GM21447 (cell line): ENCODE measurements around the gene KHNYN.
"Not testable (repeated sequence)": the region's sequence is repeated elsewhere in the genome, so short reads cannot be mapped to it uniquely, and the experiment has no call there.

Source experiments
- ATAC-seq: cut with Tn5 transposase; IDR thresholded peaks from one replicate; pipeline ENCODE4 v1.9.1; 2021; ENCODE audit not compliant: unreplicated experiment

KHNYN gene

GRCh38 chr14:24465805-24466204, 36.1 kb downstream of the KHNYN start:
- no peak for ATAC-seq

- not testable (repeated sequence) for ATAC-seq
Measured at GRCh38 chr14:24470450-24470849, 40.7 kb downstream of the KHNYN start.

DNA sequence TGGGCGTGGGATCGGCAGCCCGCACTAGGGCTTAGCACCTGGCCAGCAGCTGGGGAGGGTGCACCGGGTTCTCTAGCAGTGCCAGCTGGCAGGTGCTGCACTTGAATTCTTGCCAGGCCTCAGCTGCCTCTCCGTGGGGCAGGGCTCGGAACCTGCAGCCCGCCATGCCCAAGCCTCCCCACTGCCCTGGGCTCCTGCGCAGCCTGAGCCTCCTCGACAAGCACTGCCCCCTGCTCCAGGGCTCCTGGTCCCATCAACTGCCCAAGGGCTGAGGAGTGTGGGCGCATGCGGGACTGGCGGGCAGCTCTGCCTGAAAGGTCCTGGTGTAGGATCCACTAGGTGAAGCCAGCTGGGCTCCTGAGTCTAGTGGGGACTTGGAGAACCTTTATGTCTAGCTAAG, 43.5 kb downstream of the KHNYN start:
- ATAC-seq: no peak

GRCh38 chr14:24475261-24475660, 45.5 kb downstream of the KHNYN start:
- no peak for ATAC-seq

GRCh38 chr14:24479999-24480398, 50.2 kb downstream of the KHNYN start:
- ATAC-seq: not testable (repeated sequence)

DNA sequence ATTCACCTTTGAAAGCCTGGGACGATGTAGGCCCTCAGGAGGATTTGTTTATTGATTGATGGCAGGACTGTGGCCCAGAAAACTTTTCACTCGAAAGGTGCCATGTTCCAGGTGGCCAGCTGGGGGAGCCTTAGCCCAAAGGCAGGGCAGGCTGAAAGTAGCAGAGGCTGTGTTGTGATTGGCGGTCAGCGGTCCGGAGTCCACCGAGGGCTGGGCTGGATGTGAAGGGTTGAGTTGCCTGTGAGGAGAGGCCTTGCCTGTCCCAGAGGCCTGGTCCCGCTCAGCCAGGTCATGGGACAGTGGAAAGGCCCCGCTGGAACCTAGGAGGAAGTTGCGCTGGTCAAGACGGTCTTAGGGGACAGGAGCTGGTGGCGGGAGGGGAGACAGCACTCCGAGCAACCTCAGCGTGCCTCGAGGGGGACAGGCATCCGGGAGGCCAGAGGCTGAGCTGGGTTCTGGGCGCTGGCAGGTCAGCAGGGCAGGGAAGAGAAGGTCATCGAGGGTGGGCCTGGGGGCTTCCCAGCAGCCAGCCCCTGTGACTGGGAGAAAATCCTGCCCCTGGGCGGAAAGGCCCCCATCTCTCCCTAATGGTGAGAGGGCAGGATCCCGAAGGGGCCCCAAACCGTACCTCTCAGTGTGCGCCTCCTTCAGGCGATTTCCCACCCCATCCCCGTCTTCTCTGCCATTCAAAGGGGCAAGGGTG, 52.0 kb downstream of the KHNYN start:
- no peak for ATAC-seq

- not testable (repeated sequence) for ATAC-seq
Measured at GRCh38 chr14:24482699-24483303, 53.0 kb downstream of the KHNYN start.

- no peak for ATAC-seq
Measured at GRCh38 chr14:24483604-24484252, 54.0 kb downstream of the KHNYN start.
